Upper lobe of left lung (tissue), 6 donors: ENCODE data around the gene AGAP1. TPM values are rescaled to one million over a fixed set of nuclear protein-coding genes. Genes with fewer than 3 reads are reported as not detected.
A peak's percentile ranks its signal among the peaks of the same experiment; 100 is the strongest.

Source experiments
- ATAC-seq, 2 donors: fragments of 200-7000 bp; cut with Tn5 transposase; one replicate each; pipeline ENCODE4 v1.9.1; 2022; ENCODE audit warnings: mild to moderate bottlenecking in 2 of 2, moderate library complexity in 2 of 2; ENCODE audit not compliant: low FRiP score in 2 of 2
- DNase-seq, 2 donors: peaks; one replicate each; pipeline ENCODE4 v3.0.0-alpha.2; 2019 to 2020
- H3K27ac ChIP-seq, 4 donors: fragments of 200-600 bp; sonication (generic); one replicate each; pipeline ENCODE4 v1.5.1; 2016 to 2019
- H3K27me3 ChIP-seq, 4 donors: fragments of 200-600 bp; sonication (generic); one replicate each; pipeline ENCODE4 v1.5.1; 2017 to 2019
- H3K36me3 ChIP-seq, 4 donors: fragments of 200-600 bp; sonication (generic); one replicate each; pipeline ENCODE4 v1.5.1; 2016 to 2019
- H3K4me1 ChIP-seq, 4 donors: fragments of 200-600 bp; sonication (generic); one replicate each; pipeline ENCODE4 v1.5.1; 2018 to 2019
- H3K4me3 ChIP-seq, 4 donors: fragments of 200-600 bp; sonication (generic); one replicate each; pipeline ENCODE4 v1.5.1; 2017 to 2019; ENCODE audit warnings: mild to moderate bottlenecking in 2 of 4, moderate library complexity in 1 of 4
- H3K9me3 ChIP-seq, 4 donors: fragments of 200-600 bp; sonication (generic); one replicate each; pipeline ENCODE4 v1.5.1; 2018 to 2019
- EP300 ChIP-seq, 4 donors: sonication (generic); formaldehyde crosslinking; IDR thresholded peaks; one replicate each; pipeline ENCODE4 v1.5.1; 2017; ENCODE audit warnings: antibody characterized with exemption in 4 of 4, control low read depth in 2 of 4
- POLR2A ChIP-seq, 4 donors: fragments of 450-650 bp; IDR thresholded peaks; one replicate each; pipeline ENCODE4 v1.5.1; 2016 to 2017; ENCODE audit warnings: antibody characterized with exemption in 4 of 4, mild to moderate bottlenecking in 2 of 4
- POLR2AphosphoS5 ChIP-seq, 2 donors: sonication (generic); formaldehyde crosslinking; IDR thresholded peaks; one replicate each; pipeline ENCODE4 v1.5.1; 2017; ENCODE audit warnings: antibody characterized with exemption in 2 of 2
- WGBS, 2 donors: methylation state at CpG; one replicate each; pipeline ENCODE4 v1.1.5; 2017 to 2018; 5-methylcytosine and 5-hydroxymethylcytosine counted together
- total RNA-seq, 6 donors: library from RNA; depleted of rRNA in 4 of 6; stranded (reverse); fragments of >200 nt in 4 of 6; gene quantifications; one replicate each; pipeline versions ENCODE4 v1.1.0 to v1.2.1, GENCODE V29; 2016 to 2021
- TF ChIP-seq, protein P1 (sequence below), 6 experiments: fragments of 450-650 bp in 4 of 6; fragments of 200-600 bp in 2 of 6; sonication (generic) in 2 of 6; IDR thresholded peaks; one replicate each; pipeline ENCODE4 v1.5.1; 2016 to 2019; ENCODE audit warnings: antibody characterized with exemption in 6 of 6
- donor health status: DM: no; HTN: no; CAD: no; lungs with moderate emphysema.
- donor health status: DM: no; HTN: yes; CAD: no; lungs with severe emphysema.

Gene AGAP1
- total RNA-seq, 6 donors from 2014 or later = 25.5 to 45.1 (median 30.7) TPM

- TF ChIP-seq EP300 (IDR thresholded peaks at IDR 0.05) (no peak), POLR2A (IDR thresholded peaks at IDR 0.05) (no peak), POLR2AphosphoS5 (IDR thresholded peaks at IDR 0.05) (no peak)
- TF ChIP-seq, protein P1, sequence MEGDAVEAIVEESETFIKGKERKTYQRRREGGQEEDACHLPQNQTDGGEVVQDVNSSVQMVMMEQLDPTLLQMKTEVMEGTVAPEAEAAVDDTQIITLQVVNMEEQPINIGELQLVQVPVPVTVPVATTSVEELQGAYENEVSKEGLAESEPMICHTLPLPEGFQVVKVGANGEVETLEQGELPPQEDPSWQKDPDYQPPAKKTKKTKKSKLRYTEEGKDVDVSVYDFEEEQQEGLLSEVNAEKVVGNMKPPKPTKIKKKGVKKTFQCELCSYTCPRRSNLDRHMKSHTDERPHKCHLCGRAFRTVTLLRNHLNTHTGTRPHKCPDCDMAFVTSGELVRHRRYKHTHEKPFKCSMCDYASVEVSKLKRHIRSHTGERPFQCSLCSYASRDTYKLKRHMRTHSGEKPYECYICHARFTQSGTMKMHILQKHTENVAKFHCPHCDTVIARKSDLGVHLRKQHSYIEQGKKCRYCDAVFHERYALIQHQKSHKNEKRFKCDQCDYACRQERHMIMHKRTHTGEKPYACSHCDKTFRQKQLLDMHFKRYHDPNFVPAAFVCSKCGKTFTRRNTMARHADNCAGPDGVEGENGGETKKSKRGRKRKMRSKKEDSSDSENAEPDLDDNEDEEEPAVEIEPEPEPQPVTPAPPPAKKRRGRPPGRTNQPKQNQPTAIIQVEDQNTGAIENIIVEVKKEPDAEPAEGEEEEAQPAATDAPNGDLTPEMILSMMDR (IDR thresholded peaks at IDR 0.05) = no peak
- Histone ChIP-seq H3K27ac (no peak overlapping the region), H3K36me3 (no peaks in the 10 kb centered on the region), H3K9me3 (no peaks in the 10 kb centered on the region), H3K27me3 (no peaks in the 10 kb centered on the region), H3K4me1 (peaks cover 15 to 31% (median 23%) of the 10 kb centered on the region in 4 donors), H3K4me3 (no peak overlapping the region)
- DNase-seq (no peak), ATAC-seq (peak in 1 of 2 donors; percentile 59)
- WGBS, 2 donors = 87 to 91% methylated on average over 11 to 12 of the region's 12 CpGs
These were observed 142.7 kb downstream of the AGAP1 start for GRCh38 chr2:235636546-235636945.

GRCh38 chr2:235637896-235638295 lies 144.1 kb downstream of the AGAP1 start:
- no peaks in the 10 kb centered on the region for H3K36me3 ChIP-seq
- TF ChIP-seq, protein P1 (IDR thresholded peaks at IDR 0.05) = no peak
- TF ChIP-seq POLR2A (IDR thresholded peaks at IDR 0.05) (no peak), EP300 (IDR thresholded peaks at IDR 0.05) (no peak), POLR2AphosphoS5 (IDR thresholded peaks at IDR 0.05) (no peak)
- no peaks in the 10 kb centered on the region for H3K9me3 ChIP-seq
- WGBS, 2 donors = 84 to 90% methylated on average over 7 of the region's 7 CpGs
- no peak for ATAC-seq
- no peaks in the 10 kb centered on the region for H3K27me3 ChIP-seq
- H3K4me1 ChIP-seq = peaks cover 20 to 43% (median 27%) of the 10 kb centered on the region in 4 donors
- H3K27ac ChIP-seq = no peak overlapping the region
- H3K4me3 ChIP-seq = no peak overlapping the region
- no peak for DNase-seq

- Histone ChIP-seq H3K27ac (peak overlapping the region; percentile 34 to 66 (median 51)), H3K4me1 (peaks cover 20 to 43% (median 27%) of the 10 kb centered on the region in 4 donors), H3K9me3 (no peaks in the 10 kb centered on the region), H3K27me3 (no peaks in the 10 kb centered on the region), H3K4me3 (no peak overlapping the region), H3K36me3 (no peaks in the 10 kb centered on the region)
- ATAC-seq (no peak), DNase-seq (no peak)
- TF ChIP-seq EP300 (IDR thresholded peaks at IDR 0.05) = no peak
- TF ChIP-seq POLR2A (IDR thresholded peaks at IDR 0.05) = no peak
- TF ChIP-seq, protein P1 (IDR thresholded peaks at IDR 0.05) = no peak
- no peak for TF ChIP-seq POLR2AphosphoS5 (IDR thresholded peaks at IDR 0.05)
- WGBS, 2 donors = 80 to 81% methylated on average over 12 of the region's 12 CpGs
These were observed 144.9 kb downstream of the AGAP1 start for GRCh38 chr2:235638541-235639427.

- no peaks in the 10 kb centered on the region for H3K9me3 ChIP-seq
- H3K4me1 ChIP-seq = peaks cover 20 to 43% (median 27%) of the 10 kb centered on the region in 4 donors
- no peak overlapping the region for H3K4me3 ChIP-seq
- H3K27me3 ChIP-seq = no peaks in the 10 kb centered on the region
- TF ChIP-seq POLR2AphosphoS5 (IDR thresholded peaks at IDR 0.05) (peak in 1 of 2 donors; percentile 56), EP300 (IDR thresholded peaks at IDR 0.05) (no peak)
- DNase-seq = peak in 1 of 2 donors; percentile 33
- H3K36me3 ChIP-seq = no peaks in the 10 kb centered on the region
- H3K27ac ChIP-seq = peak overlapping the region; percentile 34 to 66 (median 51)
- peak; percentile 66 to 69 for ATAC-seq
- WGBS, 2 donors = 66 to 77% methylated on average over 8 of the region's 8 CpGs
These were observed 145.6 kb downstream of the AGAP1 start for GRCh38 chr2:235639428-235639773.

DNA sequence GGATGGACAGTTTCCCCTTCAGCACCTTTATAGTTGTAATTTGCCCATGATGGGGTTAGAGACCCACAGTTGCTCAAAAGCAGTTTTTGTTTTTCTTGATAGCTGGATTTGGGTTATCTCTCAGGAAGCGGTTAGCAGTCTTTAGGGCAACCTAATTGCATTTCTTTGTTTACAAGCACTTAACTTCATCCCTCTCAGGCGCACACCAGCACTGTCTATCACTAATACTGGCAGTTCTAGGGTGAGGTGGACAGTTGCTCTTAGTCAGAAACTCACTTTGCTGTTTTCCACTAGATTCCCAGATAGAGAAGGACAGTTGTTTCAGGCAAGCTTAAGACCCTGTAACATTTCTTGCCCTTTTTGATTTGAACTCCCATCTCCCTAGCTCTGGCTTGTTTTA lies 146.0 kb downstream of the AGAP1 start:
- H3K9me3 ChIP-seq = no peaks in the 10 kb centered on the region
- H3K36me3 ChIP-seq = no peaks in the 10 kb centered on the region
- H3K27me3 ChIP-seq = no peaks in the 10 kb centered on the region
- TF ChIP-seq, protein P1 (IDR thresholded peaks at IDR 0.05) = no peak
- TF ChIP-seq EP300 (IDR thresholded peaks at IDR 0.05) (no peak), POLR2A (IDR thresholded peaks at IDR 0.05) (no peak), POLR2AphosphoS5 (IDR thresholded peaks at IDR 0.05) (no peak)
- no peak for ATAC-seq
- peaks cover 20 to 43% (median 27%) of the 10 kb centered on the region in 4 donors for H3K4me1 ChIP-seq
- H3K4me3 ChIP-seq = no peak overlapping the region
- DNase-seq = no peak
- H3K27ac ChIP-seq = peak overlapping the region in 3 of 4 donors; percentile 20 to 58 (median 40)
- 67 to 77% methylated on average over 2 of the region's 2 CpGs for WGBS, 2 donors
